Stimulated activated CD8-positive, alpha-beta memory T cell treated with anti-CD3 and anti-CD28 coated beads, Interleukin-12 subunit alpha, Interleukin-12 subunit beta, amount 100 ng/mL, for 24 hours (primary cell): Measurements from ENCODE around the gene CRELD1.
"Not testable (repeated sequence)": the region's sequence is repeated elsewhere in the genome, so short reads cannot be mapped to it uniquely, and the experiment has no call there.

Experiments
- DNase-seq: peaks from one replicate; pipeline ENCODE4 v3.0.0-alpha.2; 2020; ENCODE audit errors: extremely low read depth

CRELD1 gene, protein sequence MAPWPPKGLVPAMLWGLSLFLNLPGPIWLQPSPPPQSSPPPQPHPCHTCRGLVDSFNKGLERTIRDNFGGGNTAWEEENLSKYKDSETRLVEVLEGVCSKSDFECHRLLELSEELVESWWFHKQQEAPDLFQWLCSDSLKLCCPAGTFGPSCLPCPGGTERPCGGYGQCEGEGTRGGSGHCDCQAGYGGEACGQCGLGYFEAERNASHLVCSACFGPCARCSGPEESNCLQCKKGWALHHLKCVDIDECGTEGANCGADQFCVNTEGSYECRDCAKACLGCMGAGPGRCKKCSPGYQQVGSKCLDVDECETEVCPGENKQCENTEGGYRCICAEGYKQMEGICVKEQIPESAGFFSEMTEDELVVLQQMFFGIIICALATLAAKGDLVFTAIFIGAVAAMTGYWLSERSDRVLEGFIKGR

DNA sequence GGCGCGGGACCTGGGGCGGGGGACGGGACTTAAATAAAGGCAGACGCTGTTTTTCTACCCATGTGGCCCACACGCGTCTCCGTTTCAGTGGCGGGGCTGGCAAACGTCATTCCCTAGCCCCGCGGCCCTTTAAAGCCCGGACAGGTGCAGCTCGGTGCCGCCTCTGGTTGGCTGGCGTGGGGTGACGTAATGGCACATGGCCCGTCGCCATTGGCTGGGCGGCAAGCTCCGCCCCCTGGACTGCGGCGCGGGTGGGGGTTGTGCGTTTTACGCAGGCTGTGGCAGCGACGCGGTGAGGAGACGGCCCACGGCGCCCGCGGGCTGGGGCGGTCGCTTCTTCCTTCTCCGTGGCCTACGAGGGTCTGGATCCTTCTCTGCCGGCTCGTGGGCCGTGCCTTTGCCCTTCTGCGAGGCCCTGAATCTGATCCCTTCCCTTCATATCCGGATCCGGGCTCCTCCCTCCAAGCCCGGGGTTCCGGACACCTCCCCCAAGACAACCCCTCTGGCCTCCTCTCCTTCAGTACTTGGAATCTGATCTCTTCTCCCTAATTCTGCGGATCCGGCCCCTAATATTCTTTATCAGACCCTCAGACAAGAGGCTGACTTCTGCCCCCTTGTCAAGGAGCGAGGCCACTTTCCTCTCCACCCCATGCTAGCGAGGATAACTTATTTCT is at the start of gene CRELD1:
CRELD1 (plus strand) TSS at position 274 of the 674 bp plus-strand sequence. CDS start 605 bp downstream, outside the sequence.
- DNase-seq: peak; percentile 91

DNA sequence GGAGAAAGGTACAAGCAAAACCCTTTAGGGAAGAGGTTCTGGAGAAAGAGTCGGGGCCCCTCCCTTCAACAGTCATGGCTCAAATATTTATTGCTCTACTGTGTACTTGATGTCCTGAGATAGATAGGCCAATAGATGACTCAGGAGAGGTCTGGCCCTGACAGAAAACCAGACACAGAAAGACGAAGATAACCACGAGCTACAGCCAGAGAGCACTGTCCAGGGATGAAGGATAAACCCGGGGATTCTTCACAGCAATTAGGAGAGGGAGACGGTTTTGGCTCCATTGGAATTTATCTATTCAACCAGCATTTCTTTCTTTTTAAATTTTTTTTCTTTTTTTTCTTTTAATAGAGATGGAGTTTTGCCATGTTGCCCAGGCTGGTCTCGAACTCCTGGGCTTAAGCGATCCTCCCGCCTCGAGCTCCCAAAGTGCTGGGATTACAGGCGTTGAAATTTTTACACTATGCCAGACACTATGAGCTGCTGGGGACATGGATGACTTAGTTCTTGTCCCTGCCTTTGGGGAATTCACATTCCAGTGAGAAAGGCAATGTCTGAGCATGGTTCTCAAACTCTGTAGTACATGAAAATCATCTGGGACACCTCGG is 49.0 kb upstream of the CRELD1 start:
- no peak for DNase-seq

DNA sequence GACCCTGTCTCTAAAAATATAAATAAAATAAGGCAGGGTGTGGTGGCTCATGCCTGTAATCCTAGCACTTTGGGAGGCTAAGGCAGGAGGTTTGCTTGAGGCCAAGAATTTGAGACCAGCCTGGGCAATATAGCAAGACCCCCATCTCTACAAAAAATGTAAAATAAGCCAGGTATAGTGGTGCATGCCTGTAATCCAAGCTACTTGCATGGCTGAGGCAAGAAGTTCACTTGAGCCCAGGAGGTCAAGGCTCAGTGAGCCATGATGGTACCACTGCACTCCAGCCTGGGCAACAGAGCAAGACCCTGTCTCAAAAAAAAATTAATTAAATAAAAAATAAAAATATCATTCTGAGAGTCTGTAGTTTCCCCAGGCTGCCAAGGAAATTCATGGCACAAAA is 47.3 kb upstream of the CRELD1 start:
- no peak for DNase-seq

DNA sequence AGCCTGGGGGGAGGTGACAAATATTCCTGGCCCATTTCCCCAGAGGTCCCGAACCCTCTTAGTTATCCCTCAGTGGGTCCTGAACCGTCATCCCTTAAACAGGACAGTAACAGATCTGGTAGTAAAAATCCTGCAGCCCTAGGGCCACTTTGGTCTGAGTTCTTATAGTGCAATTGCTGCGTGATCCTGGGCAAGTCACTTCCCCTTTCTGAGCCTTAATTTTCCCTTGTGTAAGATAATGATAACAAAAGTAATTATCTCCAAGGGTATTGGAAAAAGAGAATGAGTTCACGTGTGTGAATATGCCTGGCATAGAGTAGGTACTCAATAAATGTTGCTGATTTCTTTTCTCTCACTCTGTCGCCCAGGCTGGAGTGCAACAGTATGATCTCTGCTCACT is 46.2 kb upstream of the CRELD1 start:
- no peak for DNase-seq

DNA sequence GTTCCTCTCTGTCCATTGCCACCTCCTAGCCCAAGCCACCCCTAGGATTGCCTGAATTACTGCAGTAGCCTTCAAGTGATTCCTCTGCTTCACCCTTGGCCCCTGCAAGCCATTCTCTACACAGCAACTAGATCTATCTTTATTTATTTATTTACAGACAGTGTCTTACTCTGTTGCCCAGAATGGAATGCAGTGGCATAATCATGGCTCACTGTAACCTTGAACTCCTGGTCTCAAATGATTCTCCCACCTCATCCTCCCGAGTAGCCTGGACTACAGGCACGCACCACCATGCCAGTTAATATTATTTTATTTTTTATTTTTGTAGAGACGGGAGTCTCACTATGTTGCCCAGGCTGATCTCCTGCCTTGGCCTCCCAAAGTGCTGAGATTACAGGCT is 45.1 kb upstream of the CRELD1 start:
- no peak for DNase-seq

DNA sequence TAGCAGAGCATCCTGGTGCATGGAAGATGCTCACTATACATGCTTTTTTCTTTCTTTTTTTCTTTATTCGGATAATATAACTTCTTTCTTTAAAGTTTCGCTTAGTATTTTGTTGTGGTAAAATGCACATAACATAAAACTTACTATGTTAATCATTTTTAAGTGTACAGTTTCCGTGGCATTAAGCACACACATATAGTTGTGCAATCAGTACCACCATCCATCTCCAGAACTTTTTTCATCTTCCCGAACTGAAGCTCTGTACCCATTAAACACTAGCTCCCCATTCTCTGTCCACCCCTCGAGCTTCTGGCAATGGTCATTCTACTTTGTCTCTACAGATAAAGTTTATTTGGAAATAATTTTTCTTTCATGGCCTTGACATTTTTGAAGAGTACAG is 44.2 kb upstream of the CRELD1 start:
- DNase-seq: no peak

DNA sequence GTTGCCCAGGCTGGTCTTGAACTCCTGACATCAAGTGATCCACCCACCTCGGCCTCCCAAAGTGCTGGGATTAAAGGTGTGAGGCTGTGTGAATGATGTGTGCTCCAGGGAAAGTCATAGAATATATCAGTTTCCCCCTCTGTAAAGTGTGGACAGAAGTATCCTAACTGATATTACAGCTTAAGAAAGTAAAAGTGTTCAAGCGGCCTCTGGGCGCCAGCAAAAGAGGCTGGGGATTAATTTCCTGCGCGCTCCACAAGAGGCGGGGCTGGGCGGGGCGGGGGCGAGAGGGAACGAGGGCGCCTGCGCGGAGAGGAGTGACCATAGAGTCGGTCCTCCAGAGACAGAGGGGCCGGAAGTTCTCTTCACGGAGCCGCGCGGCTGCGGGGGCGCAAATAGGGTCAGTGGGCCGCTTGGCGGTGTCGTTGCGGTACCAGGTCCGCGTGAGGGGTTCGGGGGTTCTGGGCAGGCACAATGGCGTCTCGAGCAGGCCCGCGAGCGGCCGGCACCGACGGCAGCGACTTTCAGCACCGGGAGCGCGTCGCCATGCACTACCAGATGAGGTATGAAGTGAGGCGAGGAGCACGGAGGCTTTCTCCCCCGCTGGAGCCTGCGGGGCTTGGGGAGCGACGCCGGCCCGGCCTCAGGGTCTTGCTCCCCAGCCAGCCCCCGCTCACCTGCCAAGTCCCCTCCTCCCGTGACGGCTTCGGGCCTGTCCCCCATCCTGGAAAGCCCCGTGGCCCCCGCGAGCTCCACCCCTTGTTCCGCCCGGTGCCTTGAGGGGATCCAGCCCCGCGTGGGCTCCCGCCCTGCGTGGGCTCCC is 43.2 kb upstream of the CRELD1 start, which contains the start of gene JAGN1:
JAGN1 (plus strand) TSS at position 362 of the 823 bp plus-strand sequence; CDS start at position 475, 113 bp downstream.
- peak; percentile 73 for DNase-seq

DNA sequence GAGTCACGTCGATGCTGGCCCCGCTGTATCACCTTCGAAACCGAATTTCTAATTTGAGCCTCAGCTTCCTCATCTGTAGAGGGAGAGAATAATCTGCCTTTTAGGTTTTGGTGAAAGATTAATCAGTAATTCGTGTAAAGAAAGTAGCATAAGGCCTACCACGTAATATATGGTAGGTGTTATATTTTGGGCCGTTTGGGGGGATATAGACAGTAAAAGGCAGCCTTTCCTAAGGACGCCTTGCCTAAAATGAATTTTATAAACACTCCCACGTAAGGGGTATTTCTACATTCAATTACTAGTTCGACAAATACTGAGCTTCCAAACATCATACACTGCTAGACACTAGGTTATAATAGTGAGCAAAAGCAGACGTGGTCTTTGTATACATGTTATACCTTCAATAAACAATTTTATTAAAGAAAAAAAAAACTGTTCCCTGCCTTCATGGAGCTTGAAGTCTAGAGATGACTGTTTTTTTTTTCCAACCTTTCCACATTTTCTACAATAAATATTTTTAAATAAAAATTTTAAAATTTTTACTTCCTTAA is 42.5 kb upstream of the CRELD1 start:
- no peak for DNase-seq

DNA sequence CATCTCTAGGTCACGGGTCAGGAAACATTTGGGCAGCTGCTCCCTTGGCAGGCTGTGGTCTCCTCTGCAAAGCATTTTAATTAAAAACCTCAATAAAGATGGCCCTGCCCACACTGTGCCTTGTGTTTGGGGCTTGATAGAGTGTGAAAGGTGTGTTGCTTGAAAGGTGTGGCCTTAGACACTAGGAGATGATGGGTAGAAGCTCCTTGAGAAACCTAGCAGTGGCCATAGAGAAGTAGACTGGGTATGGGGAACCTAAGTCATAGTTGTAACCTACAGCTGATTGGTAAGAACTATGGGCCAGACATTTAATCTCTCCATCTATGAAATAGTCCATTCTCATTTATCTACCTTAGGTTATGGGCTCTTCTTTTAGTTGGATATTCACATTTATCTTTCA is 39.9 kb upstream of the CRELD1 start:
- no peak for DNase-seq

DNA sequence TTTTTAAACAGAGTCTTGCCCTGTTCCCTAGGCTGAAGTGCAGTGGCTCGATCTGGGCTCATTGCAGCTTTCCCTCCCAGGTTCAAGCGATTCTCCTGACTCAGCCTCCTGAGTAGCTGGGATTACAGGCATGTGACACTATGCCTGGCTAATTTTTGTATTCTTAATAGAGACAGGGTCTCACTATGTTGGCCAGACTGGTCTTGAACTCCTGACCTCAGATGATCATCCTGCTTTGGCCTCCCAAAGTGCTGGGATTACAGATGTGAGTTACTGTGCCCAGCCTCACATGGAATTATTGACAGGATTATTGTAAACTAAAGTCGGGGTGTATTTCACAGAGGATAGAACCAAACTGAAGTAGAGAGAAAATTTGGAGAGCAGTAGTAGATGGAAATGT is 37.9 kb upstream of the CRELD1 start:
- DNase-seq: not testable (repeated sequence)

DNA sequence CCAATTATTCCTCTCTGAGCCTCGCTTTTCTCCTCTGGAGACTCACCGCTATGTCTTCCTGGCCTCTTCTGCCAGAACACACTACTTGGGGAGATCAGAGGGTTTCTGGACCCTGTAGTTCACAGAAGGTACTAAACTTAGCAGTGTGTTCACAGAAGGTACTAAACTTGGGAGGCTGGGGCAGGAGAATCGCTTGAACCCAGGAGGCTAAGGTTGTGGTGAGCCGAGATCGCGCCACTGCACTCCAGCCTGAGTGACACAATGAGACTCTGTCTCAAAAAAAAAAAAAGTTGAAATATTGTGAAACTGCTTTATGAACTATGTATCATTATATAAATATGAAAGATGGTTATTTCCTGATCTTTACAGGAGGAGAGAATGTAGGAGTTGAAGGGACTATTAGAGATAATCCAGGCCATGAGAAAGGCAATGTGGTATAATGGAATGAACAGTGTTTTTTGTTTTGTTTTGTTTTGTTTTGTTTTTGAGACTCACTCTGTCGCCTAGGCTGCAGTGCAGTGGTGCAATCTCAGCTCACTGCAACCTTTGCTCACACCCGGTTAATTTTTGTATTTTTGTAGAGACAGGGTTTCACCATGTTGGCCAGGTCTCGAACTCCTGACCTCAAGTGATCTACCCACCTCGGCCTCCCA is 36.8 kb upstream of the CRELD1 start:
- DNase-seq: not testable (repeated sequence)

DNA sequence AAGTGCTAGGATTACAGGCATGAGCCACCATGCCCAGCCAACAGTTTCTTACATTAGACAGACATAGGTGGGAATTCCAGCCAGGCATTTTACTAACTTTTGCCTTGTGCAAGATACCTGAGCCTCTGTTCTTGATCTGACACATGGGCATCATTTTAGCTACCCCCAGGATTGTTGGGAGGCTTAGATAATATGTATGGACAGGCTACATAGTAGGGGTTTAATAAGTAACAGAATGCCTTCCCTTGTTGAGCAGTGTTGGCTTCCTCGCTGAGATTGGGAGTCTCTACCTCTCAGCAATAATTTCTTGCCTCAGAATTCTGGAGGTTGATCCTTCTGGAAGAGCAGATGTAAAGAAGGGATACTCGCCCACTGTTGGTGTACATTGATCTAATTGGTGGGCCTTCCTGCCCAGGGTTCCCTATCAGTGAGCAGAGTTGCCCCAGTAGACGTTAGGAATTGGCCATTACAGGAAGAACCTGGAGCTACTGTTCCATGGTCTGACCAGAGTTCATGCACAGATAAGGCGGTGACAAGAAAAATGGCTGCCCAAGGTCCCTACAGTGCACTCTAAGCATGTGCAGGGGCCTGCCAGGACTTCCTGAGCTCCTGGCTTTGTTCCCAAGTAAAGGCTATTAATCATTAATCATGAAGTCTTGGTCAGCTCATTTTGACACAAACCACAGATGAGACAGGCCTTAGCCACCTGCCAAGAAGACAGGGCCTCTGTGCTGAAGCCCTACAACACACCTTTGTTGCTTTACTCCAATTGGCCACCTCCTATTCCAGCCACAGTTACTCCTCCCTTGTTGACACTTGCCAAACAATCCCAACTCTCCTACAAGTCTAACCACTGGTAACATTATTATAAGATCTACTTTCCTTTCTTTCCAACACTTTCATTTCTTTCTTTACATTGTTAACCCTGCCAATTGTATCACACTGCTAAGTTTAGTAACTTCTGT is 35.9 kb upstream of the CRELD1 start:
- DNase-seq: no peak

DNA sequence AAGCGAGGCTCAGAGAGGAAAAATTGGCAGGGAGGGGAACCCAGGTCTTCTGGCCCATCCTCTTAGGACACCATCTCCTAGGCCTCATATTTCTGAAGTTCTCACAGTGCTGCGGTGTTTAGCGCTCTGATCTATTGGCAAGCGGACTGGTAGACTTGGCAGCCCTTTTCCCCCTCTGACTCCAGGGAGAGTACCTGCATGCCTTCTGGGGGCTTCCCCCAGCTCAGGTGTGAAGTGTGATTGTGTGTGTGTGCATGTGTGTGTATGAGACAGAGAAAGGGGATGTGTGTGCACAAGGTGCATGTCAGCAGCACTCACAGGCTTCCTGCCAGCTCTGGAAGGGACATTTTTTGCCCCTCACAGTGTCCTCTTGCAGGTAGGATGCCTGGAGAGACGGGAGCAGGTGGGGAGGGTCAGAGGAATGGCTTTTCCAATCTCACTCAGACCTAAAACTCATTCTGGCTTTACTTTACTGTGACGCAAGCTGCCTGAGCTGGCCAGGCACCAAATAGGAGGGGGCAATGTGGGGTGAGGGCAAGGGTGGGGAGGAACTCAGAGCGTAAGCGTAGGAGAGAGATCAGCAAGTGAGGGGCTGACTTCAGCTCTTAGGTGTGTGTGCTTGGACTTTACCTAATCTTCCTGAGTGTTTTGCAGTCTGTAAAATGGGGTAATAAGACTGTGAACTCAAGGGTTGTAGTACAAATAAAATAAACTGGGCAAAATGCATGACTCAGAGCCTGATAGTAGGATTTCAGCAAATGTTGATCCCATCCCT is 35.0 kb upstream of the CRELD1 start:
- no peak for DNase-seq

DNA sequence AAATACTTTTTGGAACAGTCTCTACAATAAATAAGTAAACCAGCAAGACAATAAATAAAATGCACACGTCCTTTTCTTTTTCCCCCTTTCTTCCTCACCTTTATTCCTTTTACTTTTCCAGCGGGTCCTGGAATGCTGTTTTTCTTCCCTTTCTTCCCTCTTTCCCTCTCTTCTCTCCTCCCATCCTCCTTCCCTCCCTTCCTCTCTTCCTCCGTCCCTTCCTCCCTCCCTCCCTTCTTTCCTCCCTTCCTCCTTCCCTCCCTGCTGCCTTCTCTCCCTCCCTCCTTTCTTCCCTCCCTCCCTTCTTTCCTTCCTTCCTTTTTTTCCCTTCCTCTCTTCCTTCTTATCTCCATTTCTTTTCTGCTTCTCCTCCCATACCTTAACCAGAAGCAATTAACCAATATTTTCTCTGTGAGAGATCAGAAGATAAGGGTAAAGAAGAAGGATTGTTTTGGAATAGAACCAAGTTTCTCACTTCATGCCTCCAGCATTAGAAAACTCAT is 34.3 kb upstream of the CRELD1 start:
- no peak for DNase-seq

DNA sequence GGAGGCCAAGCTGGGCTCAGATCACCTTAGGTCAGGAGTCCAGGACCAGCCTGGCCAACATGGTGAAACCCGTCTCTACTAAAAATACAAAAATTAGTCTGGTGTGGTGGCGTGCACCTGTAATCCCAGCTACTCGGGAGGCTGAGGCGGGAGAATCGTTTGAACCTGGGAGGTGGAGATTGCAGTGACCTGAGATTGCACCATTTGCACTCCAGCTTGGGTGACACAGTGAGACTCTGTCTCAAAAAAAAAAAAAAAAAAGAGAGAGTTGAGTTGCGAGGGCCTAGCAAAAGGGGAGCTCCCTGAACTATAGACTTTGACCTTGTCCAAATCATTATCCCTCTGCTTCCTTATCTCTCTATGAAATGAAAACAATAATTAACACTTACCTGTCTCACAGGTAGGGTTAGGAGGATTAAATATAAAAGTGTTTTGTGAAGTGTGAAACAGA is 32.6 kb upstream of the CRELD1 start:
- not testable (repeated sequence) for DNase-seq

DNA sequence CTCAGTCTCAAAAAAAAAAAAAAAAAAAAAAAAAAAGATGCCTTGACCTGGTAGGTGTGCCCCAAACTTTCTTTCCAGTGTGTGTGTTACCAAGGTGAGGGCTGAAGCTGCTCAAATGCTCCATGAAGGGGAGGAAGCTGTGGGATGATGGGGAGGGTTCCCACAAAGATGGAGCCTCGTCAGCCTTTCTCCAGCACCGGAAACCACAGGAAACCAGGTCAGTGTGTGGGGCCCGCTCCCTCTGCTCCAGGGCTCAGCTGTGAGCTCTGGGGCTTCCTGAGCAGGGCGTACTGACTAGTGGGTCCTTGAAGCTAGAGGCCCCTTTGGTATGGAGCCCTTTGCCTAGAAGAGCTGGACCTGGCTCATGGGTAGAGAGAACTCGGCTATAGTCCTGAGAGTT is 31.7 kb upstream of the CRELD1 start:
- DNase-seq: no peak

DNA sequence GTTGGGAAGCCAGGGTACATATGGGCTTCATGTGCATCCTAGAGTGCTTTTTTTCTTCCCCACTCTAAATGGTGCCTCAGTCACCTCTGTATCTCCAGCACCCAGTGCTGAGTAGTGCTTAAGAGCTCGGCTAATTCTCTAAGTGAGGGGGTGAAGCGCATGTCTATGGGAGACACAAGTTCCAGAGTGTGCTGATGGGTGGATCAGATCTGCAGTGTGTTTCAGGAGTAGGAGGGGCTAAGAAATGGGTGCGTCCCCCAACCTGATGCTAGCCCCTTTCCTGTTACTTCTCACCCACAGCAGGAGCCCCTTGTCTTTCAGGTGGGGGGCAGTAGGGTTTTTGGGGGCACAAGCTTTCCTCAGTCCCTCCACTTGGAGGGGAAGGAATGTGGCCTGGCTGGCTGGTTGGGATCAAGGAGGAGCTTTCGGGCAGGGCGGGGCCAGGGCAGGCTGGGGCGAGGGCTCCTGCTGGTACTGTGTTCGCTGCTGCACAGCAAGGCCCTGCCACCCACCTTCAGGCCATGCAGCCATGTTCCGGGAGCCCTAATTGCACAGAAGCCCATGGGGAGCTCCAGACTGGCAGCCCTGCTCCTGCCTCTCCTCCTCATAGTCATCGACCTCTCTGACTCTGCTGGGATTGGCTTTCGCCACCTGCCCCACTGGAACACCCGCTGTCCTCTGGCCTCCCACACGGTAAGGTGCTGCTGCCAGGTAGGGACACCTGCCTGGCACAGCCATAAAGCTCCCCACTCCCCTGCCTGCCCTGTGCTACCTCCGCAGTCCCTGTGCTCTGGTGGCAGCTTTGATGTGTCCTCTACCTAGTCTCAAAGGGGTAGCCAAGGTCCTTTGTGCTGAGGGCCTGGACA is 31.0 kb upstream of the CRELD1 start, which contains the start of gene IL17RE:
IL17RE (plus strand) TSS at position 477 of the 866 bp plus-strand sequence; CDS start at position 562, 85 bp downstream.
- no peak for DNase-seq

DNA sequence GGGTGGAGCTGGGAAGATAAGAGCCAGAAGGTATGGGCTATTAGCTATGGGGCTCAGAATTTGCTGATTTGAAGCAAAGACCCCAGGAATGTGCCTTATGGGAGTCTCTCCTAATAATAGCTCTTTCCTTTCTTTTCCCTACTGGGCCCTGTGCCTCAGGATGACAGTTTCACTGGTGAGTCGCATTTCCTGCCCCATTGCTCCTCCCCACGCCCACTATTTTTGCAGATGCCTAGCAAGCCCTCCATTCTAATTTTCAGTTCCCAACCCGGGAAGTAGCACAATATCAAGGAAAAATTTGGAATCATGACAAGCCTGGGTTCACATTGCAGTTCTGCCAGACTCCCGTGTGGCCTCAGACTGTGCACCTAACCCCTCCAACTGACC is 30.4 kb upstream of the CRELD1 start:
- DNase-seq: no peak
